Effector memory CD4-positive, alpha-beta T cell (primary cell): ENCODE results near the gene P2RY13.

Source experiments
- DNase-seq, 3 donors: peaks; one replicate each; pipeline ENCODE4 v3.0.0-alpha.2; 2020
- H3K27ac ChIP-seq: 2 replicates; pipeline ENCODE4 v1.7.0; 2013; ENCODE audit warnings: mild to moderate bottlenecking, low read length, moderate library complexity; ENCODE audit not compliant: insufficient read depth, poor library complexity, severe bottlenecking
- H3K27me3 ChIP-seq: replicated peaks from 2 replicates; pipeline ENCODE4 v1.7.0; 2013; ENCODE audit warnings: mild to moderate bottlenecking, low read length; ENCODE audit not compliant: insufficient read depth, control insufficient read depth, poor library complexity, severe bottlenecking
- H3K36me3 ChIP-seq: 2 replicates; pipeline ENCODE4 v1.7.0; 2013; ENCODE audit warnings: mild to moderate bottlenecking, low read length, moderate library complexity; ENCODE audit not compliant: control insufficient read depth, insufficient read depth
- H3K4me1 ChIP-seq: 2 replicates; pipeline ENCODE4 v1.7.0; 2013; ENCODE audit warnings: low read length, mild to moderate bottlenecking; ENCODE audit not compliant: control insufficient read depth, insufficient read depth, poor library complexity, severe bottlenecking
- H3K4me3 ChIP-seq: 2 replicates; pipeline ENCODE4 v1.7.0; 2013; ENCODE audit warnings: low read length, low read depth, mild to moderate bottlenecking; ENCODE audit not compliant: insufficient read depth, poor library complexity, severe bottlenecking
- H3K9me3 ChIP-seq: 2 replicates; pipeline ENCODE4 v1.7.0; 2013; ENCODE audit warnings: mild to moderate bottlenecking, low read length, moderate library complexity; ENCODE audit not compliant: control insufficient read depth
- total RNA-seq, 3 donors: gene quantifications; one replicate each; lab custom pipeline; 2026; lab: John Stamatoyannopoulos, UW

Gene P2RY13
- 0 to 1.9 (median 0) reads per million in 3 donors for total RNA-seq

- H3K9me3 ChIP-seq: no peaks in the 10 kb centered on the region
- H3K4me3 ChIP-seq: no peak within 1 kb of the TSS
- H3K27me3 ChIP-seq: no peaks in the 10 kb centered on the region
- no peaks in the 10 kb centered on the region for H3K4me1 ChIP-seq
- H3K36me3 ChIP-seq: no peaks in the 10 kb centered on the region
- no peak for DNase-seq
- no peak within 1 kb of the TSS for H3K27ac ChIP-seq
Measured at GRCh38 chr3:151329363-151329762, at the start of gene P2RY13. Gene P2RY13, minus strand, starts transcription at chr3:151329549. Its CDS starts 21 bp downstream, at chr3:151329528.

- H3K27ac ChIP-seq: no peak overlapping the region
Measured at GRCh38 chr3:151377768-151378385, 48.5 kb upstream of the P2RY13 start.

GRCh38 chr3:151372063-151372820 is 42.9 kb upstream of the P2RY13 start:
- H3K27me3 ChIP-seq: no peaks in the 10 kb centered on the region
- no peaks in the 10 kb centered on the region for H3K9me3 ChIP-seq
- no peak overlapping the region for H3K4me3 ChIP-seq
- H3K27ac ChIP-seq: no peak overlapping the region
- no peak for DNase-seq
- no peaks in the 10 kb centered on the region for H3K36me3 ChIP-seq
- H3K4me1 ChIP-seq: no peaks in the 10 kb centered on the region

More at GRCh38 chr3:151377768-151378385, 48.5 kb upstream of the P2RY13 start:
- no peaks in the 10 kb centered on the region for H3K9me3 ChIP-seq
- no peak for DNase-seq
- H3K4me1 ChIP-seq: no peaks in the 10 kb centered on the region
- H3K4me3 ChIP-seq: no peak overlapping the region
- H3K36me3 ChIP-seq: no peaks in the 10 kb centered on the region
- no peaks in the 10 kb centered on the region for H3K27me3 ChIP-seq

- H3K27ac ChIP-seq: no peak overlapping the region
Measured at GRCh38 chr3:151371526-151371925, 42.2 kb upstream of the P2RY13 start.

DNA sequence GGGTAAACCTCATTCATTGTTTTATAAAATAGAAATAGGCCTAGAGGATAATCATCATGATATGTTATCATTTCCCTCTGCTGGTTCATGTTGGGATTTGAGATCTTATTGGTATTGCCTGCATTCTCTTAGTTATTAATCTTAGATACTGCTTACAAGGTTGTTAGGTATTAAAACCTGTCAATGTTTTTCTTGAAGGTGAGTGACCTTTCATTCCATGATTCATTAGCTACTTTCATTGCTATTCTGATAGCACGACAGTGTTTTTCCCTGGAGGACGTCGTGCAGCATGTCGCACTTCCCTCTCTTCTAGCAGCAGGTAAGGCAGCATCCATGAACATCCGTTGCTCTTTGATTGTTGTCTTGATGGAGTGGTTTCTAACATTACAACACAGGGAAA is 38.1 kb upstream of the P2RY13 start:
- no peaks in the 10 kb centered on the region for H3K36me3 ChIP-seq
- no peak for DNase-seq

More at GRCh38 chr3:151371526-151371925, 42.2 kb upstream of the P2RY13 start:
- Histone ChIP-seq H3K4me3 (no peak overlapping the region), H3K9me3 (no peaks in the 10 kb centered on the region), H3K36me3 (no peaks in the 10 kb centered on the region), H3K27me3 (no peaks in the 10 kb centered on the region), H3K4me1 (no peaks in the 10 kb centered on the region)
- no peak for DNase-seq

GRCh38 chr3:151366993-151367392 is 37.6 kb upstream of the P2RY13 start:
- Histone ChIP-seq H3K4me1 (no peaks in the 10 kb centered on the region), H3K4me3 (no peak overlapping the region), H3K36me3 (no peaks in the 10 kb centered on the region), H3K27me3 (no peaks in the 10 kb centered on the region), H3K9me3 (no peaks in the 10 kb centered on the region), H3K27ac (no peak overlapping the region)
- no peak for DNase-seq

More for the DNA sequence above, 38.1 kb upstream of the P2RY13 start:
- H3K4me1 ChIP-seq: no peaks in the 10 kb centered on the region
- no peaks in the 10 kb centered on the region for H3K9me3 ChIP-seq
- H3K27ac ChIP-seq: no peak overlapping the region
- no peaks in the 10 kb centered on the region for H3K27me3 ChIP-seq
- H3K4me3 ChIP-seq: no peak overlapping the region

DNA sequence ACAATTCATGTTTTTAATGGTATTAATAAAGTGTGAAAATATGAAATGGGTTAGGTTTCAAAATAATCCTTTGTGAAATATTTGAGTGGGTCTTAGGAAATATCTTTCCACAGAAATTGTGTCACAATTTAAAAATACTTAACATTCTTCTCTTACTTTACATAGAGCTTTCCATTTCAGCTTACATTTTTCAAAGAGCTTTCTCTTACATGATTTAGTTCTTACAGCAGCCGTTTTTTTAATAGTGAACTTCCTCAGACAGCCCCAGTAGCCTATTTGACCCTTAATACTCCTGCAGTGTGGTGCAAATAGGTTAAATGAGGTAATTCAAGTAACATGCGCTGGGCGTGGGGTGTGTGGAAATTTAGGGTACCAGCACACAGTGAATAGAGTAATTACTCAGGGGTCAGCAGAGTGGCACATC is 33.4 kb upstream of the P2RY13 start:
- DNase-seq: no peak
- no peaks in the 10 kb centered on the region for H3K9me3 ChIP-seq
- no peaks in the 10 kb centered on the region for H3K4me1 ChIP-seq
- no peak overlapping the region for H3K4me3 ChIP-seq
- H3K27me3 ChIP-seq: no peaks in the 10 kb centered on the region
- no peaks in the 10 kb centered on the region for H3K36me3 ChIP-seq
- no peak overlapping the region for H3K27ac ChIP-seq

DNA sequence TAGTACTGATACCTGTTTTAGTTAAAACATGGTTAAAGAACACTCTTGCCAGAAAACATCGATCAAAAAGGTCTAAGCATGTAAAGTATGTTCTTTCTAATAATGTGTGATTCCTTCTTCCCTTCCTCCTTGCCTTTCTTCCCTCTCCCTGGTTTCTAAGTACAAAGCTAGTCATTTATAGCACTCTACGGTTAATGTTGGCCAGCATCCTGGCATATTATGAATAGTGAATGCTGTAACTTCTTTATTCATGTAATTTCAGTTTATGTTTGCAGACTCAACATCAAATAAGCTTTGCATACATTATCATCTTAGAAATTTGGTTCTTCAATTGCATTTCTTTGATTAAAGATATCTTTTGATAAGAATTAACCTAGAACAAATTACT is 28.1 kb upstream of the P2RY13 start:
- H3K36me3 ChIP-seq: no peaks in the 10 kb centered on the region
- DNase-seq: no peak
- H3K4me1 ChIP-seq: no peaks in the 10 kb centered on the region
- no peak overlapping the region for H3K27ac ChIP-seq
- H3K27me3 ChIP-seq: no peaks in the 10 kb centered on the region
- H3K9me3 ChIP-seq: no peaks in the 10 kb centered on the region
- no peak overlapping the region for H3K4me3 ChIP-seq

- no peak overlapping the region for H3K4me3 ChIP-seq
- no peaks in the 10 kb centered on the region for H3K9me3 ChIP-seq
- DNase-seq: no peak
- no peaks in the 10 kb centered on the region for H3K4me1 ChIP-seq
- H3K27me3 ChIP-seq: no peaks in the 10 kb centered on the region
- no peak overlapping the region for H3K27ac ChIP-seq
- no peaks in the 10 kb centered on the region for H3K36me3 ChIP-seq
Measured at GRCh38 chr3:151356794-151357462, 27.6 kb upstream of the P2RY13 start.

GRCh38 chr3:151351648-151352047 is 22.3 kb upstream of the P2RY13 start:
- no peaks in the 10 kb centered on the region for H3K9me3 ChIP-seq
- no peak for DNase-seq
- H3K4me1 ChIP-seq: no peaks in the 10 kb centered on the region
- H3K27me3 ChIP-seq: no peaks in the 10 kb centered on the region
- H3K4me3 ChIP-seq: no peak overlapping the region
- H3K36me3 ChIP-seq: no peaks in the 10 kb centered on the region
- no peak overlapping the region for H3K27ac ChIP-seq
